HG03159 (cell line): ENCODE results near the gene GRIFIN.

Experiments
- ATAC-seq: cut with Tn5 transposase; IDR thresholded peaks from one replicate; pipeline ENCODE4 v1.9.1; 2021; ENCODE audit warnings: mild to moderate bottlenecking, moderate library complexity; ENCODE audit not compliant: unreplicated experiment

Gene GRIFIN

DNA sequence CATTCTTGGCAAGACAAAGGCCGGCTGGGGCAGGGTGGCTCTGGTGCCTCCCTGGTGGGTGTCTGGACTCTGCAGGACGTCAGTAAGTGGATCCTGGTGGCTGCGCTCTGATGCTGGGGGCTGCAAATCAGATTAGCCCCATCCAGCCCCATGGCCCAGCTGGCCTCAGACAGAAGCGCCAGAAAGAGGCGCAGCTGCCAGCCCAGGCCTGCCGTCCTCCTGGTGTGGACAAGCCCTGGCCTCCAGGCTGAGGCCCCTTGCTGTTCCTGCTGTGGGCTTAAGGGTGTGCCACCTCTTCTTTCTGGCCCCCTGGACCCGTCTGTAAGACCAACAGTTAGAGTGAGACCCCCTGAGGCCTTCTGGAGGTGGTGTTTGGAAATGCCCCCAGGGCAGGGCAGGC lies 37.5 kb upstream of the GRIFIN start:
- no peak for ATAC-seq

DNA sequence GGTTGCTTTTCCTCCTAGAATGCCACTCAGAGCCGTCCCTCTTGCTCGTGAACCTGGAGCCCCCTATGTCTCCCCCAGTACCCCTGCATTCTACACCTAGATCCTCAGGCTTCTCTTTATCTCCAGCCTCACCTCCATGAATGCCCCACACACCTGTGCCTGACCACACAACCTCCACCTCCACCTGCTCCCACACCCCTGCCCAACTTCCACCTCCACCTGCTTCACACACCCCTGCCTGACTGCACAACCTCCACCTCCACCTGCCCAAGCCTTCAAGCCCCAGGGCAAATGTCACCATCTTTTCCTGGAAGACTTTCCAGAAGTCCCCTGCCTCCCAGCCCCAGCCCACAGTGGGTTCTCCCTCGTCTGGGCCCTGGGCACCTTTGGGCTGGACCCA lies 36.5 kb upstream of the GRIFIN start:
- no peak for ATAC-seq

- ATAC-seq, result no peak
Observed at GRCh38 chr7:2512179-2512661, 36.0 kb upstream of the GRIFIN start.

DNA sequence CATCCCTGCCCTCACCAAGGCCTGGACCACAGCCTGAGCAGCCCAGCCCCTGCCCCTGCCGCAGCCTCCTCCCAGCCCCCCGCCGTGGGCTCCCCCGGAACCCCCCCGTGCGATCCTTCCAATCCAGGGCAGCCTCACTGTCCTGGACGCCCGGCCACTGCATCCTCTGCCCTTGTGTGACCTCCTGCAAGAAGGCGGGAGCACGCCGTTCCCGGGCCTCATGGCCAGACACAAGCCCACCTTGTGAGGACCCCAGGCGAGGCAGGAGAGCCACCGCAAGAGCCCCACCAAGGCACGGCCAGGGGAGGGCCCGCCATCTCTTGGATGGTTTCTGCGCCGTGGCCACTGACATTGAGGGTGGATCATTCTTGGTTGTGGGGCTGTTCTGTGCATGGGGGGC lies 35.6 kb upstream of the GRIFIN start:
- ATAC-seq, result no peak

- ATAC-seq, result peak; percentile 28
Observed at GRCh38 chr7:2510909-2511768, 34.9 kb upstream of the GRIFIN start.

GRCh38 chr7:2510130-2510776 lies 34.1 kb upstream of the GRIFIN start:
- ATAC-seq, result no peak

- ATAC-seq, result no peak
Observed at GRCh38 chr7:2509298-2509906, 33.2 kb upstream of the GRIFIN start.

- no peak for ATAC-seq
Observed at GRCh38 chr7:2508327-2509215, 32.4 kb upstream of the GRIFIN start.

GRCh38 chr7:2507917-2508306 lies 31.7 kb upstream of the GRIFIN start:
- ATAC-seq, result no peak

DNA sequence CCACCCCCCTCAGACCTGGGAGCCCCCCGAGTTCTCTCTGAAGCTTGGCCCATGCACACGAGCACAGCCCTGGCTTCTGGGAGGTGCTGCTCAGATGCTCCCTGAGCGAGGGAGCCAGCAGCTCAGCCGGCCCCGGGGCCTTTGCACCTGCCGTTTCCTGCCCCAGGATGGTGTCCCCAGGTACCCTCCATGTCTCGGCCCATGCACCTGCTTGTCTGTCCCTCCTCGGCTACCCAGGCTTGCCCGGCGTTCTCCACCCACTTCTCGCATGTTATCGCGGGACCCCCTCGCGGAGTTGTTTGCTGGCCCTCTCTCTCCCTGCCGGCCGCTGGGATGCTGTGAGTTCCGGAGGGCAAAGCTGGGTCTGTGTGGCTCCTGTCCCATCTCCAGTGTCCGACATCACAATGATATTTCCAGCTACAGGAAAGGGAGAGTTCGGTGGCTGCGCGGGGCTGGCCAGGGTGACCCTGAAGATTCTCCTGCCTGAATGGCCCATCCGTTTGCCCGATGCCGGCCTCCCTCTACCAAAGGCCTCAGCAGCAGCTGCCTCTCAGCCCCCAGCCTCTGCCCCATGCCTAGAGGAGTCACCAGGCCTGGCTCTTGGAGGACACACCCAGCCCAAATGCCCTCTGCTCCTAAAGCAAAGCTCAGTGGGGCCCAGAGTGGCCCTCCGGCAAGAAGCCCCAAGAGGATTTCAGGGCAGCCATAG lies 31.2 kb upstream of the GRIFIN start:
- no peak for ATAC-seq

DNA sequence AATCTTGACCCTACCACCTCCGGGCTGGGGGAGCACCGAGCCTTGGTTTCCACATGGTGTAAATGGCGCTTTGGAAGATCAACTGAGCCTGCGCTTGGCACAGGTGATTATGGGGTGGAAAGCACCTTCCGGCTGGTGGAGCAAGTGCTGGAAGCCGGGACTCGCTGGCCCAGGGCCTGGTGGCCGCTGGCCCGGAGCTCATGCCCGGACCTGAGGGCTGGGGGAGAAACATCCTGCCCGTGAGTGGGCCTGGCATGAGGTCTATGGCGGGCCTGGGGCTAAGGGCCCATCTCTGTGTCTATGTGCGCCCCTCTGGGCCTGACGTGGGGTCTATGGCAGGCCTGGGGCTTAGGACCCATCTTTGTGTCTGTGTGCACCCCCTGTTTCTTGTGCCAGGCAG lies 29.2 kb upstream of the GRIFIN start:
- ATAC-seq, result no peak

DNA sequence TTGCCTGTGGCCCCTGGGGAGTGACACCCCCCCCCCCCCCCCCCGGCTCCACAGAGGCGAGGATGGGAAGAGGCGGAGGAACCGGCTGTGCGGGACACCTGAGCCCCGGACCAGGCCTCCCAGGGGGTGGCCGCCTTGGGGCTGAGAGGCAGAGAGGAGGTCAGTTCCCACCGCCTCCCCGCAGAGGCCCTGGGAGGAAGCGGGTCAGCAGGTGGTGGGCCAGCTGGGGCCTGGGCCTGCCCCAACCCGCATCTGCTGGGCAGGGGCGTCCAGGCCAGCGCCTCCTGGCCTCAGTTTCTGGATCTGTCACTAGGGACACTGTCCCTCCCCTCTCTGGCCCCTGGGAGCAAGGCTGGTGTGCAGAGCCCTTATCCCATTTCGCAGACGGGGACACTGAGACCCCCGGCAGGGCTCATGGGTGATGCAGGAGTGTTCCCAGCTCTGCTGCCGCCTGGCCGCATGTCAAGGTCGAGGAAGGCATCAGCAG lies 28.7 kb upstream of the GRIFIN start:
- ATAC-seq, result no peak

DNA sequence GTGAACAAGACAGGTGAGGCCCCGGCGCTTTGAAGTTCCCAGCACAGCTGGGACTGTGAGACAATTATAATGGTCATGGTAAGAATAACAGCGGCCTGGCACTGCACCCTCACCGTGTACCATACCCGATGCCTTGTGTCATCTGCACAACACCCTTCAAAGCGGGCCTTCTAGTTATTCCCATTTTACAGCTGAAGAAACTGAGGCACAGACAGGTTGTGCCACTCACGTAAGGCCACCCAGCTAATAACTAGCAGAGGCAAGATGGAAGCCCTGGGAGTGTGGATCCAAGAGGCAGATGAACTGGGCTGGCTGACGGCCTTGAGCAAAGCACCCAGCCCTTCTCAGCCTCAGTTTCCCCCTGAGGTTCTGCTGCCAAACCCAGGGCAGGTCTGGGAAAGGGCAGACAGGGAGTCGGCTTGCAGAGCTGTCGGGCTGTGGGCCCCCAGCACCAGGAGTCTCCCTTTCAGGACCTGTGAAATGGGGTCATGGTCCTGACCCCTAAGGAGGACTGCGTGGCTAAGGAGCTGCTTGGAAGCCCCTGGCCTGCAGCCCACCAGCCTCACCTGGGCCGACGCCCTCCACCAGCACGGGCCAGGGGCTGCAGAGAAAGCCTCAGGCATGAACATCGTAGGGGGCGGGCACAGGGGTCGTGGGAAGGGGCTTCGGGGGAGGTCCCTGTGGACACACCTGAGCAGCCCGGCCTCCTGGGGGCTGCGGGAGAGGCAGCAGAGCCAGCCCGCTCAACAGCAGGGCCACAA lies 28.1 kb upstream of the GRIFIN start:
- ATAC-seq, result no peak

DNA sequence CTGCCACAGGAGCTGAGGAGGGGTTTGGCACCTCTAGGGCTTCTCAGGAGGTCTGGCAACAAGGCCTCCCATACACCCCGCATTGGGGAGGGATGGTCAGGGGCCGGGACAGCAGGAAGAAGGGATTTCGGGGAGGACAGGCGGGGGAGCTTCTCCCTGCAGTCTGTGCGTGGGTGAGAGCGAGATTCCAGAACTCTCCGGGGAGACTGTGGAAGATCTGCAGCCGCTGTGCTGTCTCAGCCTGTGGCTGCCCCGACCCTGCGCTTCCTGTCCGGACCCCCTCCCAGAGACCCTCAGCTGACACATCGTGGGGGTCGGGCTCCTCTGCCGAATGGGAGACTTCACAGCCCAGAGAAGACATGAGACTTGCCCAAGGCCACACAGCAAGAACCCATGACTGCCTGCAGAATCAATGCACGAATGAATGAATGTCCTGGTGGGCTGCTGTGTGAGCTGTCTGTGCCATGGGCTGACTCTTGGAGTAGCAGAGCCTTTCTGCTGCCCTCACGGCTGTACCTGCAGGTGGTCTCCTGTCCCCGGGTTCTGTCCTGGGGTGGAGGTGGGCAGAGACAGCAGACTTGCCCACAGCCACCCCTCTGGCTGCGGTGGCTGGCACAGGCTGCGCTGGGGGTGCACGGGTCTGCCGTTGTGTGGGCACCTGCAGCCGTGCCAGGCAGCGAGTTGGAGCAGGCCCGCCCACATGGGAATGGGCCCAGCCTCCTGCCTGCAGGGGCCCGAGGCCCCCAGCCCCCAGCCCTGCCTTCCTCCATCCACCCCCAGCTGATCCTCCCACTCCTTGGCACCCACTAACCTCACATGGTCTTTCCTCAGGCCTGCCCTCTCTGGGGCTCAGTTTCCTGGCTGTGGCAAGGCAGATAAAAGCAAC lies 27.1 kb upstream of the GRIFIN start:
- no peak for ATAC-seq

- ATAC-seq, result no peak
Observed at GRCh38 chr7:2502647-2502966, 26.4 kb upstream of the GRIFIN start.

GRCh38 chr7:2501947-2502646 lies 25.9 kb upstream of the GRIFIN start:
- no peak for ATAC-seq

- no peak for ATAC-seq
Observed at GRCh38 chr7:2500701-2501100, 24.5 kb upstream of the GRIFIN start.
